Measurements from ENCODE around the gene VWF.

- no peak for TF ChIP-seq CTCF (IDR thresholded peaks at IDR 0.05)
- TF ChIP-seq POLR2A (IDR thresholded peaks at IDR 0.05) = no peak
Observed at GRCh38 chr12:6132496-6132895, 8.0 kb upstream of the VWF start.

Measured in heart left ventricle (tissue), 13 donors.